NCI-H345 (cell line): ENCODE results near the gene SEMA4C.

Experiments used
- DNase-seq: peaks from one replicate; lab custom pipeline; 2025; lab: John Stamatoyannopoulos, UW

SEMA4C gene

DNA sequence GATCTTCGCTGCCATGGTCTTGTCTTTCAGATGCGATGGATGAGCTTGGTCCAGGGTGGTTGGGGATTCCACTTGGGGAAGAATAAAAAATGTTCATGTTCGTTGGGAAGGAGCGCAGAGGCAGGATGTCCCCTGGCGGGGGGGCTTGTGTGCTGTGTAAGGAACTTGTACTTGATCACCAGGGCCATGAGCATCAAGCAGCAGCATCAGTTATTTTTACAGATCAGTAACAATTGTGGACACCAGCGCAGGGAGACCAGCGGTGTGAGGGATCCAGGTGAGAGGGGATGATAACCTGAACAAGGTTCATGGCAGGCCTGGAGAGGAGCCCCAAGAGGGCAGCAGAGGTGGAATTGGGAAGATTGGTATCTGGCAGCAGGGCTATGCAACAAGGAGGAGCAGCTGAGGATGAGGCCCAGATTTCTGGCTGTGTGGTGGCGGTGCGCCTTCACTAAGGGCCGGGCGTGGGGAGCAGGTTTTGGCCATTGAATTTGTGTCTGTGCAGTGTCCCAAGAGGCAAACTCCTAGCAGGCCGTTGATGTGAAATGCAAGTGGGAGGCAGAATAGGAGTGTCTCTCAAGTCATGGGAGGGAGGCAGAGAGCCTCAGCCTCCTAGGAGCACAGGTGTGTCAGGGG, 49.9 kb downstream of the SEMA4C start:
- DNase-seq, result no peak

DNA sequence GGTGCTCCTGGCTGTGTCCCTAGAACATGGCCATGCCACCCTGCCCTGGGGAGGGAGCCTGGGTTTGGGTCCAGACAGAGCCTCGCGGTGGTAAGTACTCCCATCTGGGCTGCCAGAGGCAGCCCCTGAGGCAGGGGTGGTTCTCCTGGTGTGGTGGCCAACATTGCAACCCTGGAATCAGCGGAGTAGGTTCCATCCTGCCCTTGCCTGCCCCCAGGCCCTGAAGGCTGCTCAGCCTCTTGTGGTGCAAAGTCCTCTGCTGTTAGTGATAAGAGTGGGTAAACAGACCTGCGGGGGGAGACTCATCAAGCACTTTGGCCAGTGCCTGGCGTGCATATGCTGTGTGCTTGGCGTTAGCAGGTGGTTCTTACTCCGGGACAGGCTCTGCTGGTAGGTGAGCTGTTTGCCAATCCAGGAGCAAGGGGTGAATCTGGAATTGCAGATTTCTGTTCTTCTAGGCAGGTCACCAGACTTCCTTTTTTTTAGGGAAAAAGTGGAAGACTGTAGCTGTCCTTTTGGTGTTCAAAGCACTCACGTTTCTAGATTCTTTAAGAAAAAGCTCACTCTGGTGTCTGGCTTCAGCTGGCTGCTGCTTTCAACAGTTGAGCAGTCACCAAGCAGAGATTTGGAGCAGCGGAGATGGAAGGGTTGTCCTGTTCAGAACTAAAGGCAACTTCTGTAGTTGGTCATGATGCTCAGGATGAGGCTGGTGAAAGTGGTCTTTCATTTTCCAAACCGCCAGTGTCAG, 50.6 kb downstream of the SEMA4C start:
- peak; percentile 49 for DNase-seq

DNA sequence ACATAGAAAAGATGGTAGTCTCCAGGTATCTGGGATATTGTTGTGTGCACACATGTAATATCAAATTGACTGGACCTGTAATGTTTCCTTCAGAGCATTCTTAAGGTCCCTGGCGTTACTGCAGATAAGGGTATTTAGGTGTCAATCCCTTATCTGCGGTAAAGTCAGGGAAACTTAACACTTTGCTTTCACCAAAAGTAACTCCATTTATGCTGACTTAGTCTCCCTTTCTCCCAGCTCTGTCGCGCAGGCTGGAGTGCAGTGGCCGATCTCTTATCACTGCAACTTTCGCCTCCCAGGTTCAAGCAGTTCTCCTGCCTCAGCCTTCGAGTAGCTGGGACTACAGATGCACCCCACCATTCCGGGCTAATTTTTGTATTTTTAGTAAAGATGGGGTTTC, 52.0 kb downstream of the SEMA4C start:
- no peak for DNase-seq

DNA sequence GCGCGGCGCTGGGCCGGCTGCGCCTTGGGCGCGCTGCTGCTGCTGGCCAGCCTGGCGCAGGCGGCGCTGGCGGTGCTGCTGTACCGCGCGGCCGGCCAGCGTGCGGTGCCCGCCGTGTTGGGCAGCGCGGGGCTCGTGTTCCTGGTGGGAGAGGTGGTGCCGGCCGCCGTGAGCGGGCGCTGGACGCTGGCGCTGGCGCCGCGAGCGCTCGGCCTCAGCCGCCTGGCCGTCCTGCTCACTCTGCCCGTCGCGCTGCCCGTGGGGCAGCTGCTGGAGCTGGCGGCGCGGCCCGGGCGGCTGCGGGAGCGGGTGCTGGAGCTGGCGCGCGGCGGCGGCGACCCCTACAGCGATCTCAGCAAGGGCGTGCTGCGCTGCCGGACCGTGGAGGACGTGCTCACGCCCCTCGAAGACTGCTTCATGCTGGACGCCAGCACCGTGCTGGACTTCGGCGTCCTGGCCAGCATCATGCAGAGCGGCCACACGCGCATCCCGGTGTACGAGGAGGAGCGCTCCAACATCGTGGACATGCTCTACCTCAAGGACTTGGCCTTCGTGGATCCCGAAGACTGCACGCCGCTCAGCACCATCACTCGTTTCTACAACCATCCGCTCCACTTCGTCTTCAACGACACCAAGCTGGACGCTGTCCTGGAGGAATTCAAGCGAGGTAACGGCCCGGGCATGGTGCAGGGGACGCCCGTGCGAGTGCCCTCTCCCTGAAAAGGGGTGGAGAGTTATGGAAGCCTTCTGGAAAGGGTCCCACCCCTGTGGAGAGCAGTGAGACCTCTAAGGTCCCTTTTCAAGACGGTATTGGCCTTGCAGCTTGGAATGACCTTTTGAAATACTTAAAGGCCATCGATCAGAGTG, 52.8 kb downstream of the SEMA4C start:
- DNase-seq, result peak; percentile 40

DNA sequence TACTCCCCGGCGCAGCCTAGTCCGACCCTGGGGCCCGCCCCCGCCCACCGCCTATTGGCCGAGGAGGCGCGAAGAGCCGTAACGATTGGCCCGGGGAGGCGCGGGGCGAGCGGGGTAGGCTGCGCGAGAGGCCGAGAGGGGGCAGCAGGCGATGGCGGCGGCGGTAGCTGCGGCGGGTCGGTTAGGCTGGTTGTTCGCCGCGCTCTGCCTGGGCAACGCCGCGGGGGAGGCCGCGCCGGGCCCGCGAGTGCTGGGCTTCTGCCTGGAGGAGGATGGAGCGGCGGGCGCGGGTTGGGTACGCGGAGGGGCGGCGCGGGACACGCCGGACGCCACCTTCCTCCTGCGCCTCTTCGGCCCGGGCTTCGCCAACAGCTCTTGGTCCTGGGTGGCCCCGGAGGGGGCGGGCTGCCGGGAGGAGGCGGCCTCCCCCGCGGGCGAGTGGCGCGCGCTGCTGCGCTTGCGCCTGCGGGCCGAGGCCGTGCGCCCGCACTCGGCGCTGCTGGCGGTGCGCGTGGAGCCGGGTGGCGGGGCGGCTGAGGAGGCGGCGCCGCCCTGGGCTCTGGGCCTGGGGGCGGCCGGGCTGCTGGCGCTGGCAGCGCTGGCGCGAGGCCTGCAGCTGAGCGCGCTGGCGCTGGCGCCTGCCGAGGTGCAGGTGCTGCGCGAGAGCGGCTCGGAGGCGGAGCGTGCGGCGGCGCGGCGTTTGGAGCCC, 53.6 kb downstream of the SEMA4C start, which contains the start of gene CNNM3:
Gene CNNM3, plus strand, starts transcription at position 142 of the 709 bp plus-strand sequence. Its CDS starts 10 bp downstream, at position 152.
- peak; percentile 96 for DNase-seq

DNA sequence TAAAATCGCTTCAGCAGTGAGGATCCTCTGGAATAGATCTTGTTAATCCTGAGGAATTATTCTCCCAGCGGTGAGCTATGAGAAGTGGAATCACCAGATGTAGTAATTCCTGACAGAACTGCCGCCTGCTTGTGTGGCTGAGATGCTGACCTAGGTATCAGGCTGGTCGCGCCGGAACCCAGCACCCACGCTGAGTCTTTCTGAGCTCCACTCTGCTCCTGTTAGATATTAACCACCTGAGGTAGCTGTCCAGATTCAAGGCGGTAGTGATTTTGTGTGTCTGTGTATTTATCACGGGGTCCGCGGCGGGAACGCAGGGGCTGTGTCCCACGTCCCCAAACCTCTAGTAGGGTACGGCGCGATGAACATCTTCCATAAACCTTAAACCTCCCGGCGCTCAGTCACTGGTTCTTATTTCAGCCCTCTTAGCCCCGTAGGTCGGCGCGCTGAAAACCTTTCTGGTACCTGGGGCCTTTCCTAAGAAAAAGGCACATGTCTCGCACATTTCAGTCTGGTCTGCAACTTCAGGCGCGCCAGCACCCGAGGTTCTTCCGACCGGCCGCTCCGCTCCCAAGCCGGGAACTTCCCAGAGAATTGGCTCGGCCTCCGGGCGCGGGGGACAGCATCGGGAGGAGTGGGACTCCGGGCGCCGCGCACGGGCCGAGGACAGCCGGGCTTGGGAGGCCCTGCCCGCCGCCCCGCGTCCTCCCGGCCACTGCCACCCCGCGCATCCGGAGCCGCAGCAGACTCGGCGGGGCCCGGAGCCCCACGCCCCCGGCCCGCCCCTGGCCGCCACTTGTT, 54.4 kb downstream of the SEMA4C start:
- DNase-seq, result no peak

DNA sequence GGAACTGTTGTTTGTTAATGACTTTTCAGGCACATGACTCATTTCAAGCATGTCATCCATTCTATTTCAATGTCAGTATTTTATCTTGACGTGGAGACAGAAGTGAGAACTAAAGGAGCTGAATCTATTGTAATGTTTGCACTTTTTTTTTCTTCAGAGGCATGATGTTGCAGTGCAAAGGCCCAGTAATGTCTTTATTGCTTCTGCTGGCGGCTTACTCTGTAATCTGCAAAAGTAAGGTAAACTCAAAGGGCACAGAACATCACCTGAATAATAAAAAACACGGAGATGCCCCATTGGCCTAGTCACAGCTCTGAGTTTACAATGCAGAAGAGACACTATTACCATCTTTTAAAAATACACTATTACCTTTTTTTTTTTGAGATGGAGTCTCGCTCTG, 56.2 kb downstream of the SEMA4C start:
- no peak for DNase-seq

DNA sequence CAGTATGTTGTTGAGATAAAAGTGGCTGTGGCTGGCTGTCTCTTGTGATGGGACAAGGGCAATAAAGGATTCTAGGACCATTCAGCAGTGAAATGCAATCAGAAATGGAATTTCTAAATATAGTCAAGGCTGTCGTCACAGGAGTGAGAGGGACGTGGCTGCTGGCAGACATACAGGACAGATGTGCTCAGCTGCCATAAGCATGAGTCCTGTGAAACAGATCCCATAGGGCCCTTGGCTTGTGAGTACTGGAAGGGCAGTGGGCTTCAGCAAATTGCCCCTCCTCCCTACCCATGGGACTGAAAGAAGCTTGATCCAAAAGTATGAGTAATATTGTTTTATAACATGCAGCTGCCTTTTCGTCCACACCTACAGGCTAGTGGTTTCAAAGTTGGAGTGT, 58.0 kb downstream of the SEMA4C start:
- DNase-seq, result no peak

DNA sequence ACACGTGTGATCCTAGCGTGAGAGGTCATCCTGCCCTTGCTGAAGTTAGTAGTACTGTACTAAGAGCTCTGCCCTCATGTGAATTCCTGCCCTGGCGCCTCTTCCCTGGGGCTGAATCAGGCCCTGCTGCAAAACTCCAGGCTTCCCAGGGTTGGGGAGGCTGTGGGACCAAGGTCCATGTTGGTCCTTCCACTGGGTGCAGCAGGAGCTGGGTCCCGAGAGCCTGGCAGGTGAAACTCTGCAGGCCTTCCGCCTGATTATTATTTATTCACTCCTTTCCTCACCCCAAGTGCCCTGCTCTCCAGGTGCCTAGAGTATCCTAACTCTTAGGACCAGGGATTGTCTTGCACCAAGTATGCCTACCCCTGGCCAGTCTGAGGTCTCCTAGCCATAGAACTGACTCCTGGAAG, 59.1 kb downstream of the SEMA4C start:
- DNase-seq, result no peak

DNA sequence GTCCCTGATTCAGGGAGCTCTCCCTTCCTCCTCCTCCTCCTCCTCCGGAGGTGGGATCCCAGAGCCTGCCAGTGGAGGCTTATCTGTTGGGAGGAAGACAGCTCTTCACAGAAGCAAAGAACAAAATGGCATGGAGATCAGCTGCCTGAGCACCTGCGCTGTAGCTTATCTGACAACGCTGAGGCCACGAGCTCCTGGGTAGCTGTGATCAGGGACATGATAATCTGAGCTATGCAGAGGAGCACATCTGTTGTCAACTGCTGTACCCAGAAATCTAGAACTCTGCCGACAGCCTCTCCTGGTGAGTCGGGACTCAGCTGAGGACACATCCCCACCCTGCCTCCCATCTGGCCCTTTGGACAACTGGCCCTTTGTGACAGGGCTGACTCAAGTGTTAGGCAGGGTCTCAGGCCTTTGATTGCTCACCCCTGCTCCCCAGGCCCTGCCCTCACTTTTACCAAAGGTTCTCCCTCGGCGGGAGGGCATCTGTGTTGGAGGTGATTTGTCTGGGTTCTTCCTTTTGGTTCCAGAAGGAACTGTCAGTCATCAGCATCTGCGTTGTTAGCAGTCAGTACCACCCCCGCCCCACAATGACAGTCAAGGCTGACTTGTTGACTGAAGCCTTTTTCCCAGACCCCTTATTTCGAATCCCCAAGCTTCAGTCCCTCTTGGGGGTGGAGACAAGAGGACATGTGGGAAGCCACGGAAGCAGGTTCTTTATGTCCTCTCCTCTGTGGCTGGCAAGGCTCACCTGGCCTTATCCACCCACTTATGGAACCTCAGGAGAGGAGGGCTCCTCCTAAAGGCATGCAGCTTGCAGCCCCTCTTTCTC, 59.7 kb downstream of the SEMA4C start:
- no peak for DNase-seq
